CD1c-positive myeloid dendritic cell (primary cell): Measurements from ENCODE around the gene SKAP2.

Source experiments
- DNase-seq: peaks from one replicate; pipeline ENCODE4 v3.0.0-alpha.2; 2016; ENCODE audit errors: extremely low spot score

SKAP2 gene

GRCh38 chr7:26864309-26865093 is at the start of gene SKAP2:
SKAP2 (minus strand) TSS chr7:26864590; CDS start chr7:26864429, 161 bp downstream.
- peak; percentile 99 for DNase-seq

GRCh38 chr7:26912933-26913536 is 48.6 kb upstream of the SKAP2 start:
- no peak for DNase-seq

GRCh38 chr7:26912338-26912737 is 47.9 kb upstream of the SKAP2 start:
- DNase-seq = peak; percentile 44

- DNase-seq = no peak
These were observed 45.8 kb upstream of the SKAP2 start for GRCh38 chr7:26910221-26910620.

- DNase-seq = peak; percentile 37
These were observed 35.9 kb upstream of the SKAP2 start for GRCh38 chr7:26900251-26900650.

- DNase-seq = no peak
These were observed 35.1 kb upstream of the SKAP2 start for GRCh38 chr7:26899519-26899918.

- no peak for DNase-seq
These were observed 34.5 kb upstream of the SKAP2 start for GRCh38 chr7:26898891-26899290.

GRCh38 chr7:26897928-26898327 is 33.5 kb upstream of the SKAP2 start:
- no peak for DNase-seq

- no peak for DNase-seq
These were observed 27.3 kb upstream of the SKAP2 start for GRCh38 chr7:26891400-26892350.

GRCh38 chr7:26880852-26881251 is 16.5 kb upstream of the SKAP2 start:
- no peak for DNase-seq

GRCh38 chr7:26879671-26880070 is 15.3 kb upstream of the SKAP2 start:
- no peak for DNase-seq

GRCh38 chr7:26868841-26869495 is 4.6 kb upstream of the SKAP2 start:
- DNase-seq = no peak

- DNase-seq = no peak
These were observed 651 bp upstream of the SKAP2 start for GRCh38 chr7:26865094-26865388.

GRCh38 chr7:26863518-26864308 is 677 bp downstream of the SKAP2 start:
- peak; percentile 73 for DNase-seq

GRCh38 chr7:26862834-26863233 is 1.6 kb downstream of the SKAP2 start:
- no peak for DNase-seq

- peak; percentile 20 for DNase-seq
These were observed 3.3 kb downstream of the SKAP2 start for GRCh38 chr7:26861050-26861449.

- DNase-seq = no peak
These were observed 4.0 kb downstream of the SKAP2 start for GRCh38 chr7:26860361-26860760.

GRCh38 chr7:26859720-26860119 is 4.7 kb downstream of the SKAP2 start:
- DNase-seq = no peak

GRCh38 chr7:26858735-26859134 is 5.7 kb downstream of the SKAP2 start:
- no peak for DNase-seq

GRCh38 chr7:26858241-26858715 is 6.1 kb downstream of the SKAP2 start:
- DNase-seq = no peak
